NCI-H2081 treated with DMSO at 0.1 percent for 48 hours (cell line): ENCODE results near the gene TDRD10.

Experiments
- DNase-seq: peaks from one replicate; lab custom pipeline; 2025; lab: John Stamatoyannopoulos, UW

The TDRD10 gene

GRCh38 chr1:154502066-154502743 is at the start of gene TDRD10, which contains the start of gene SHE:
Gene TDRD10, plus strand, starts transcription at chr1:154502219. Its CDS starts 4,685 bp downstream, at chr1:154506904.
Gene SHE, minus strand, starts transcription at chr1:154502412. Its CDS starts 386 bp downstream, at chr1:154502026.
- DNase-seq = no peak

- DNase-seq = no peak
These were observed 48.9 kb upstream of the TDRD10 start for GRCh38 chr1:154453161-154453560.

- no peak for DNase-seq
These were observed 48.3 kb upstream of the TDRD10 start for GRCh38 chr1:154453574-154454352.

- no peak for DNase-seq
These were observed 47.5 kb upstream of the TDRD10 start for GRCh38 chr1:154454386-154455120.

- no peak for DNase-seq
These were observed 45.4 kb upstream of the TDRD10 start for GRCh38 chr1:154456631-154457030.

- DNase-seq = no peak
These were observed 42.9 kb upstream of the TDRD10 start for GRCh38 chr1:154459080-154459479.

GRCh38 chr1:154460695-154461260 is 41.2 kb upstream of the TDRD10 start:
- DNase-seq = no peak

- no peak for DNase-seq
These were observed 38.5 kb upstream of the TDRD10 start for GRCh38 chr1:154463512-154463990.

- no peak for DNase-seq
These were observed 36.3 kb upstream of the TDRD10 start for GRCh38 chr1:154465621-154466195.

GRCh38 chr1:154466206-154466605 is 35.8 kb upstream of the TDRD10 start:
- DNase-seq = no peak

- no peak for DNase-seq
These were observed 35.0 kb upstream of the TDRD10 start for GRCh38 chr1:154466921-154467417.

- DNase-seq = no peak
These were observed 34.5 kb upstream of the TDRD10 start for GRCh38 chr1:154467434-154468102.

GRCh38 chr1:154468535-154469250 is 33.3 kb upstream of the TDRD10 start:
- no peak for DNase-seq

- no peak for DNase-seq
These were observed 32.0 kb upstream of the TDRD10 start for GRCh38 chr1:154469844-154470560.

GRCh38 chr1:154471304-154471703 is 30.7 kb upstream of the TDRD10 start:
- DNase-seq = no peak

- DNase-seq = no peak
These were observed 27.2 kb upstream of the TDRD10 start for GRCh38 chr1:154474802-154475201.

GRCh38 chr1:154476791-154477190 is 25.2 kb upstream of the TDRD10 start:
- no peak for DNase-seq

- no peak for DNase-seq
These were observed 24.0 kb upstream of the TDRD10 start for GRCh38 chr1:154478013-154478412.

- DNase-seq = no peak
These were observed 23.4 kb upstream of the TDRD10 start for GRCh38 chr1:154478639-154479038.
